IMR-90 (cell line): ENCODE measurements around the gene ACAN. TPM values are rescaled to one million over a fixed set of nuclear protein-coding genes. Genes with fewer than 3 reads are reported as not detected.

Experiments
- ATAC-seq: fragments of 200-7000 bp; cut with Tn5 transposase; 2 replicates; pipeline ENCODE4 v1.9.1; 2020; ENCODE audit warnings: low read depth, mild to moderate bottlenecking, moderate library complexity
- BruUV-seq: library from RNA; stranded (reverse); fragments of 400-500 nt; replicated peaks from 2 replicates; lab custom pipeline; 2021; lab: Mats Ljungman, UMichigan
- CTCF ChIA-PET: fragments of 300-600 bp; formaldehyde crosslinking; extraction: SDS; loops from one replicate; lab custom pipeline; 2021; ENCODE audit warnings: antibody characterized with exemption; lab: Yijun Ruan, JAX
- POLR2A ChIA-PET: fragments of 300-600 bp; sonication (Branson Sonifier 250); formaldehyde crosslinking; loops from one replicate; lab custom pipeline; 2022; ENCODE audit warnings: antibody characterized with exemption; ENCODE audit not compliant: unreplicated experiment; lab: Charles Lee
- DNase-seq: peaks from one replicate; pipeline ENCODE4 v3.0.0; 2013
- H2AFZ ChIP-seq: replicated peaks from 2 replicates; pipeline ENCODE3; 2013; ENCODE audit warnings: low read length, mild to moderate bottlenecking; ENCODE audit not compliant: poor library complexity
- H2AK5ac ChIP-seq: 2 replicates; pipeline ENCODE4 v1.6.1; 2013; ENCODE audit warnings: low read depth, low read length, inconsistent platforms
- H2AK9ac ChIP-seq: replicated peaks from 2 replicates; pipeline ENCODE3; 2013; ENCODE audit warnings: mild to moderate bottlenecking, low read depth, low read length, moderate library complexity; ENCODE audit not compliant: poor library complexity
- H2BK120ac ChIP-seq: 2 replicates; pipeline ENCODE4 v1.6.1; 2013; ENCODE audit warnings: low read depth, low read length, inconsistent platforms
- H2BK15ac ChIP-seq: 3 replicates; pipeline ENCODE4 v1.6.1; 2013; ENCODE audit warnings: low read depth, low read length, inconsistent platforms
- H2BK20ac ChIP-seq: 2 replicates; pipeline ENCODE4 v1.6.1; 2013; ENCODE audit warnings: low read depth, mild to moderate bottlenecking, inconsistent platforms, low read length, moderate library complexity
- H2BK5ac ChIP-seq: 2 replicates; pipeline ENCODE4 v1.6.1; 2013; ENCODE audit warnings: mild to moderate bottlenecking, low read depth, low read length, inconsistent platforms; ENCODE audit not compliant: poor library complexity, severe bottlenecking
- H3K14ac ChIP-seq: replicated peaks from 2 replicates; pipeline ENCODE4 v1.6.1; 2013; ENCODE audit warnings: low read depth, low read length, inconsistent platforms
- H3K18ac ChIP-seq: 2 replicates; pipeline ENCODE4 v1.6.1; 2013; ENCODE audit warnings: low read depth, low read length, control low read depth
- H3K23ac ChIP-seq: 2 replicates; pipeline ENCODE4 v1.6.1; 2013; ENCODE audit warnings: low read depth, low read length, inconsistent platforms
- H3K27ac ChIP-seq: 2 replicates; pipeline ENCODE4 v1.5.1; 2013; ENCODE audit warnings: mild to moderate bottlenecking, control low read depth, low read length; ENCODE audit not compliant: insufficient read depth
- H3K27me3 ChIP-seq: 2 replicates; pipeline ENCODE4 v1.6.1; 2013; ENCODE audit warnings: low read length; ENCODE audit not compliant: control insufficient read depth, insufficient read depth
- H3K36me3 ChIP-seq: 2 replicates; pipeline ENCODE4 v1.6.1; 2013; ENCODE audit warnings: low read length, mixed read lengths; ENCODE audit not compliant: control insufficient read depth, insufficient read depth
- H3K4ac ChIP-seq: 2 replicates; pipeline ENCODE4 v1.6.1; 2013; ENCODE audit warnings: low read depth, low read length, inconsistent platforms
- H3K4me1 ChIP-seq: 2 replicates; pipeline ENCODE4 v1.6.1; 2013; ENCODE audit warnings: low read length, mixed read lengths; ENCODE audit not compliant: control insufficient read depth, insufficient read depth
- H3K4me2 ChIP-seq: 2 replicates; pipeline ENCODE4 v1.6.1; 2013; ENCODE audit warnings: low read depth, mild to moderate bottlenecking, control low read depth, low read length, moderate library complexity
- H3K4me3 ChIP-seq: 2 replicates; pipeline ENCODE4 v1.5.1; 2013; ENCODE audit warnings: low read depth, mild to moderate bottlenecking, control low read depth, low read length, moderate library complexity; ENCODE audit not compliant: insufficient read depth
- H3K56ac ChIP-seq: 2 replicates; pipeline ENCODE4 v1.6.1; 2013; ENCODE audit warnings: low read length, inconsistent platforms; ENCODE audit not compliant: insufficient read depth; ENCODE audit errors: extremely low read depth
- H3K79me1 ChIP-seq, 2 experiments: 2 replicates each; pipeline ENCODE4 v1.6.1; 2013; ENCODE audit warnings: low read length in 2 of 2, inconsistent platforms in 1 of 2, low read depth in 1 of 2
- H3K9ac ChIP-seq: 2 replicates; pipeline ENCODE4 v1.6.1; 2013; ENCODE audit warnings: low read depth, low read length, control low read depth
- H3K9me1 ChIP-seq: 2 replicates; pipeline ENCODE4 v1.6.1; 2013; ENCODE audit warnings: low read length, inconsistent platforms; ENCODE audit not compliant: insufficient read depth
- H3K9me3 ChIP-seq: 2 replicates; pipeline ENCODE4 v1.6.1; 2013; ENCODE audit warnings: low read length; ENCODE audit not compliant: control insufficient read depth, insufficient read depth
- H4K20me1 ChIP-seq: 2 replicates; pipeline ENCODE4 v1.6.1; 2013; ENCODE audit warnings: low read length, inconsistent platforms; ENCODE audit not compliant: insufficient read depth
- H4K5ac ChIP-seq: 2 replicates; pipeline ENCODE4 v1.6.1; 2013; ENCODE audit warnings: mild to moderate bottlenecking, low read depth, low read length, control low read depth
- H4K8ac ChIP-seq, 2 experiments: 2 replicates each; pipeline ENCODE4 v1.6.1; 2013; ENCODE audit warnings: low read depth in 2 of 2, low read length in 2 of 2, control low read depth in 1 of 2, inconsistent platforms in 1 of 2
- H4K91ac ChIP-seq: 2 replicates; pipeline ENCODE4 v1.6.1; 2013; ENCODE audit warnings: low read depth, low read length, inconsistent platforms; ENCODE audit not compliant: insufficient read depth
- MAFK ChIP-seq: IDR thresholded peaks from 2 replicates; pipeline ENCODE4 v1.6.1; 2012; ENCODE audit warnings: low read depth, low read length, improper control_type of control experiment
- RAD21 ChIP-seq: IDR thresholded peaks from 2 replicates; pipeline ENCODE4 v1.6.1; 2012; ENCODE audit warnings: low read length, improper control_type of control experiment
- WGBS, 2 experiments: methylation state at CpG; one replicate each; pipeline versions ENCODE4 v1.1.5 to v1.1.7; 2013; ENCODE audit warnings: missing lambda C conversion rate in 2 of 2; ENCODE audit not compliant: insufficient read length in 1 of 2; ENCODE audit errors: extremely low coverage in 2 of 2; 5-methylcytosine and 5-hydroxymethylcytosine counted together
- dilution Hi-C: fragments of 300-500 bp; cut with HindIII; formaldehyde crosslinking; loops from one replicate; pipeline ENCODE4 v1.14.3; 2018; ENCODE audit warnings: low sequenced_read_pairs; ENCODE audit not compliant: unreplicated experiment
- in situ Hi-C: fragments of 300-500 bp; cut with MboI; formaldehyde crosslinking; loops from 3 replicates; pipeline ENCODE4 v1.14.3; 2019; ENCODE audit warnings: low sequenced_read_pairs, inconsistent platforms, mixed read lengths
- intact Hi-C: fragments of 100-400 bp; cut with micrococcal nuclease; formaldehyde crosslinking; loops from 2 replicates; pipeline ENCODE4 v1.10.0; 2022
- polyA plus RNA-seq, 3 experiments: library from polyadenylated mRNA; depleted of rRNA; stranded (reverse); fragments of >200 nt; gene quantifications; 2 replicates each; pipeline ENCODE4 v1.2.3, GENCODE V29; 2012; ENCODE audit warnings: low replicate concordance in 1 of 3
- total RNA-seq: library from RNA; depleted of rRNA; stranded (reverse); fragments of >200 nt; gene quantifications from 2 replicates; pipeline ENCODE4 v1.2.3, GENCODE V29; 2012

Gene ACAN
- total and polyA plus RNA-seq, 2 of the 4 experiments (the other 2 are of a cell fraction) = 0.54 to 0.96 TPM

GRCh38 chr15:88865498-88866099, 62.4 kb downstream of the ACAN start:
- Histone ChIP-seq H3K4me3 (no peak overlapping the region), H3K4me1 (no peaks in the 10 kb centered on the region), H3K9me1 (no peaks in the 10 kb centered on the region), H3K56ac (no peak overlapping the region), H2AK5ac (no peak overlapping the region), H2AFZ (no peak overlapping the region), H4K20me1 (no peaks in the 10 kb centered on the region), H3K4me2 (no peak overlapping the region), H3K23ac (no peak overlapping the region), H2BK15ac (no peak overlapping the region), H4K91ac (no peak overlapping the region), H3K27ac (no peak overlapping the region), H2BK5ac (no peak overlapping the region), H3K9me3 (no peaks in the 10 kb centered on the region), H3K36me3 (no peaks in the 10 kb centered on the region), H3K9ac (no peak overlapping the region), H2BK20ac (no peak overlapping the region), H4K5ac (no peak overlapping the region), H3K18ac (no peak overlapping the region), H4K8ac (no peak overlapping the region), H3K79me1 (no peaks in the 10 kb centered on the region), H2BK120ac (no peak overlapping the region), H2AK9ac (no peak overlapping the region), H3K27me3 (peaks cover 39% of the 10 kb centered on the region), H3K4ac (no peak overlapping the region), H3K14ac (no peak overlapping the region)
- WGBS, 2 experiments = 73% methylated on average over 4 of the region's 6 CpGs; no CpG with 5 or more reads in 1 of the 2 experiments
- BruUV-seq = no TSS peak
- in situ Hi-C loops (no loop called here), intact Hi-C loops (no loop called here), dilution Hi-C loops (no loop called here)
- ChIA-PET POLR2A (no interaction called here), CTCF (interaction anchor here (1.0 kb wide), 1 partner anchor 14 kb away, joined by 3 read pairs; no protein-coding TSS in a partner anchor)
- peak; percentile 63 for TF ChIP-seq MAFK
- no peak for TF ChIP-seq RAD21
- DNase-seq (no peak), ATAC-seq (no peak)
